Transverse colon (tissue), 4 donors: Measurements from ENCODE around the gene BAZ2A.

Source experiments
- CTCF ChIP-seq, 5 experiments: fragments of 200-600 bp in 3 of 5; fragments of 450-650 bp in 2 of 5; sonication (generic) in 3 of 5; IDR thresholded peaks; 1 replicate in 2 of 5; 2 replicates in 3 of 5; pipeline ENCODE4 v1.5.1; 2016 to 2017; ENCODE audit warnings: antibody characterized with exemption in 5 of 5, inconsistent platforms in 3 of 5, mild to moderate bottlenecking in 2 of 5, moderate library complexity in 1 of 5
- EP300 ChIP-seq: sonication (generic); formaldehyde crosslinking; IDR thresholded peaks from one replicate; pipeline ENCODE4 v1.6.1; 2017; ENCODE audit warnings: antibody characterized with exemption, low read depth
- POLR2A ChIP-seq: fragments of 450-650 bp; IDR thresholded peaks from one replicate; pipeline ENCODE4 v1.6.1; 2016; ENCODE audit warnings: antibody characterized with exemption, mild to moderate bottlenecking, moderate library complexity
- POLR2AphosphoS5 ChIP-seq, 3 donors: sonication (generic); formaldehyde crosslinking; IDR thresholded peaks; one replicate each; pipeline ENCODE4 v1.6.1; 2016; ENCODE audit warnings: antibody characterized with exemption in 3 of 3

- TF ChIP-seq CTCF (IDR thresholded peaks at IDR 0.05), result no peak
- no peak for TF ChIP-seq POLR2A
- no peak for TF ChIP-seq EP300
- TF ChIP-seq POLR2AphosphoS5 (IDR thresholded peaks at IDR 0.05), result no peak
These were observed 30.3 kb downstream of the BAZ2A start for GRCh38 chr12:56599797-56600196.
